ENCODE results near the gene ARHGAP12.

Gene ARHGAP12

DNA sequence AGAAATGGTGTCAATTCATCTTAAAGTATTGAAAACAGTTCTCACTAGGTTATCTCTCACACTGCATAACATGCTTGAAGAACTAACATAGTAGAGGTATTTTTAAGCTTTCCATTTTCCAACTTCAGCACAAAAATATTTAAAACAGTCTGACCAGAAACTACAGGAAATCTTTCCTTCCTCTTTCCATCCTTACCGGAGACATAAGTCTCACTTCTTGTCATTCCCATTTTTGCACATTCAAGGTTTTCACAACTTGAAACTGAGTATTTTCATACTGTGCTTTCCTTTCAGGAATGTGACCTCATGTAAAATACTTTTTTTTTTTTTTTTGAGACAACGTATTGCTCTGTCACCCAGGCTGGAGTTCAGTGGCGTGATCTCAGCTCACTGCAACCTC, 45.2 kb downstream of the ARHGAP12 start:
- TF ChIP-seq, protein P1, sequence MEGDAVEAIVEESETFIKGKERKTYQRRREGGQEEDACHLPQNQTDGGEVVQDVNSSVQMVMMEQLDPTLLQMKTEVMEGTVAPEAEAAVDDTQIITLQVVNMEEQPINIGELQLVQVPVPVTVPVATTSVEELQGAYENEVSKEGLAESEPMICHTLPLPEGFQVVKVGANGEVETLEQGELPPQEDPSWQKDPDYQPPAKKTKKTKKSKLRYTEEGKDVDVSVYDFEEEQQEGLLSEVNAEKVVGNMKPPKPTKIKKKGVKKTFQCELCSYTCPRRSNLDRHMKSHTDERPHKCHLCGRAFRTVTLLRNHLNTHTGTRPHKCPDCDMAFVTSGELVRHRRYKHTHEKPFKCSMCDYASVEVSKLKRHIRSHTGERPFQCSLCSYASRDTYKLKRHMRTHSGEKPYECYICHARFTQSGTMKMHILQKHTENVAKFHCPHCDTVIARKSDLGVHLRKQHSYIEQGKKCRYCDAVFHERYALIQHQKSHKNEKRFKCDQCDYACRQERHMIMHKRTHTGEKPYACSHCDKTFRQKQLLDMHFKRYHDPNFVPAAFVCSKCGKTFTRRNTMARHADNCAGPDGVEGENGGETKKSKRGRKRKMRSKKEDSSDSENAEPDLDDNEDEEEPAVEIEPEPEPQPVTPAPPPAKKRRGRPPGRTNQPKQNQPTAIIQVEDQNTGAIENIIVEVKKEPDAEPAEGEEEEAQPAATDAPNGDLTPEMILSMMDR (IDR thresholded peaks at IDR 0.05; ENCODE audit: insufficient read depth, missing control alignments) = no peak
- no peak for DNase-seq (ENCODE audit: insufficient read length, low spot score)
- FAIRE-seq = no peak

DNA sequence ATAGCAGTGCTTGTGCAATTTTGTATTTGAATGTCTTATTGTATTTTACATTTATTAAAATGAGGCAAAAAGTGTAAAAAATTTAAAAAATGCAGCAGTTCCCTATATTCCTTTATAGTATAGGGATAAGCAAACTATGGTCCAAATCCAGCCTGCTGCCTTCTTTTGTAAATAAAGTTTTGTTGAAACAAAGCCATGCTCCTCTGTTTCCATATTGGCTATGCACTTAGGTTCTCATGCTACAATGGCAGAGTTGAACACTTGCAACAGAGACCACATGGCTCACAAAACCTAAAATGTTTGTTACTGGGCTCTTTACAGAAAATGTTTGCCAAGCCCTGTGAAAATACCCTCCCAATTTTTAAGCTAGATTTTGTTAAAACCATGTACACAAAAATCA, 50.1 kb downstream of the ARHGAP12 start:
- FAIRE-seq (no peak), DNase-seq (ENCODE audit: insufficient read length, low spot score) (no peak)
- TF ChIP-seq, protein P1 (IDR thresholded peaks at IDR 0.05; ENCODE audit: insufficient read depth, missing control alignments) = no peak

DNA sequence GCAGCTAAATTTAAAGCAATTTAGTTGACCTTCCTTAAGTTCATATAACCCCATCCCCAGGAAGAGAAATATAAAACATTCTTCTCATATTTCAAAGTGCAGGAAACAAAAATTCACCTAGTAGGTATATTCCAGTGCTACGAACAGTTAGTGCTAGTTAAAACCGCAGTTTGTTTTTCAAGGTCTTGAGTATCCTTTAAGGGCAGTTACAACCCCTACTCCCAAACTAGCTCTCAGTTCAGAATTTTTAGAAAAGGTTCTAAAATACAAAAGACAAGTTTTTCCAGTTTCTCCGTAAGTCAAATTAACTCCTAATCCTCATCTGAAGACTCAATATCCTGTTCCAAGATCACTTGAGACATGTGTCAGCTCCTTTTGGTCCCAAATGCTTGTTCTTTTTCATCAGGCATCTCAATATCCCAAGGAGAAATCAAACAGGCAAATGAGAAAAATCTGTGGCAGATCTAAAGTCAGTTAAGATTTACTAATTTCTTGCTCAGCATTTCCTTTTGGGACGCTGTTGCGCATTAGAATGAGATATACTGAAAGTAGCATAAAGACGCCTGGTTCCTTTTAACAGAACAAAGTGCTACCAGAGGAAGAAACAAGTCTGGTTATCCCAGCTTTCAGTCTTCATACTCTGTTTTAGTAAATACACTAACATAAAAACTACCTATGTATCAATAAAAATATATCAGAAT, 51.8 kb downstream of the ARHGAP12 start:
- no peak for FAIRE-seq
- TF ChIP-seq, protein P1 (IDR thresholded peaks at IDR 0.05; ENCODE audit: insufficient read depth, missing control alignments) = no peak
- DNase-seq (ENCODE audit: insufficient read length, low spot score) = no peak

DNA sequence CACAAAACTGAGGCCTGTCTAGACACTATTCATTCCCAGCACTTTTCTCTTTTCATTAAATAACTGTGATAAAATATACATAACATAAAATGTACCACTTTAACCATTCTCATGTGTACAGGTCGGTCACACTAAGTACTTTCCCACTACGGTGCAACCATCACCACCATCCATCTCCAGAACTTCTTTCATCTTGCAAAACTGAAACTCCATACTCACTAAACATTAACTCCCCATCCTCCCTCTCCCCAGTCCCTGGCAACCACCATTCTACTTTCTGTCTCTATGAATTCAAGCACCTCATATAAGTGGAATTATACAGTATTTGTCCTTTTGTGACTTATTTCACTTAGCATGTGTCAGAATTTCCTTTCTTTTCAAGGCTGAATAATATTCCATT, 53.0 kb downstream of the ARHGAP12 start:
- DNase-seq (ENCODE audit: insufficient read length, low spot score) (no peak), FAIRE-seq (no peak)
- TF ChIP-seq, protein P1 (IDR thresholded peaks at IDR 0.05; ENCODE audit: insufficient read depth, missing control alignments) = no peak

DNA sequence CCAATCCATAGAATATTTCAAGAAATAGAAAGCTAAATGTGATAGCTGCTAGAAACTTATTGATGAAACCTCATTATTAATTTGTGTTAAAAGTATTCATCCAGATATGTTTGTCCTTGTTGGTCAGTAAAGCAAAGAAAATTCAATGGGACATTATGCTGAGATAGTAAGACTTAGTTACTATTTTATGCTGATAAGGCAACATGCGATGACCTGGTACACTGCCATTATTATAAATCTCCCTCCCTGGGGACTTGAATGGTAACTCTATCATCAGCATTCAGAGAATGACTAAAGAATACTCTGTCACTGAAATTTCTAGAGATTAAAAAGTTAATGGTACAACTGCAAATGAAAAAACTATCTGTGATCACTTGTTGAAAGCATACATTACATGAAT, 54.9 kb downstream of the ARHGAP12 start:
- DNase-seq (ENCODE audit: insufficient read length, low spot score) (no peak), FAIRE-seq (no peak)
- TF ChIP-seq, protein P1 (IDR thresholded peaks at IDR 0.05; ENCODE audit: insufficient read depth, missing control alignments) = no peak

DNA sequence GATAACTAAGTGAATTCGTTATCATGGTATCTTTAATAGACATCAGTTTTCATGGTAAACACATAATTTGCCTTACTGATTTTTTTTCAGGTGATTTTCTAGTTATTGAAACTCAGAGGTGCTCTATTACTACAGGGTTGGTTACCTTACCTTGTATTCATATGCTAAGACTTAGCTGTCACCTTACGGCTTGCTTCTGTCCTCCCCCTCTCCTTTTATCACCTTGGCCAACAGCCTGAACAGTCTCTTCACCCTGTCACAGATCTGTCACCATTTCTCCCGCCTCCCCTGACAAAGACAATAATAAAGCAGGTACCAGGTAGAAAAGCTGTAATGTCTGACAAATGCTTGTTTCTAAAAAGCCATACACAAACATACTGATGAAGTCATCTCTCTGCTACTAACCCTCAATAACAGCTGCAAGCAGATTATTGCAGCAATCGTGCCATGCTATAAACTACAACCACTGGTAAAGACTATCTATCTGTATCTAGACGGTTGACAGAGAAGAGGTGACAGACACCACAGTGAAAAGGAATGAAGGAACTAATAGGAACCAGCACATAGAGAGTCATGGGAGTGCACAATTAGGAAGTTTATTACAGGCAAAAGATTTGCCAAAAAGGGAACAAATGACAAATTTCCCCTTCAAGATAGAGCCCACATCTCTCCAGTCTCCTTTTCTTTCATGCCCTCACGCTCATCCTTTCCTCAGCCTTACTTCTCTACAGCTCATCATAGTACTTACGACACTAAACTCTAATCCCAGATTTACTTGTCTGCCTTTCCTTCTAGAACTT, 57.2 kb downstream of the ARHGAP12 start:
- TF ChIP-seq, protein P1 (IDR thresholded peaks at IDR 0.05; ENCODE audit: insufficient read depth, missing control alignments) = no peak
- FAIRE-seq (peak; percentile 68), DNase-seq (ENCODE audit: insufficient read length, low spot score) (no peak)

DNA sequence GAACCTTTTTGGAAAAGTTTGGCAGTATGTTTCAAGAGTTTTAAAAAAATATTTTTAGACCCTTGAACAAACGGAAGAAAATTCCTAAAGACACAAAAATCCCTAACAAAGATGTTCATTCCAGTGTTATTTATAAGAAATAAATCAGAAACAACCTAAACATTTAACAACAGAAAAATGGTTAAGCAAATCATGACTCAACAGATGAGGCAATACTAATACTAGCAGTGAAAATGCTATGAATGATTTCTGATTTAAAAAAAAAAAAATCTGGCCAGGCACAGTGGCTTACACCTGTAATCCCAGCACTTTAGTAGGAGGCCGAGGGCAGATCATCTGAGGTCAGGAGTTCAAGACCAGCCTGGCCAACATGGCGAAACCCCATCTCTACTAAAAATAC, 61.0 kb downstream of the ARHGAP12 start:
- TF ChIP-seq, protein P1 (IDR thresholded peaks at IDR 0.05; ENCODE audit: insufficient read depth, missing control alignments) = no peak
- no peak for DNase-seq (ENCODE audit: insufficient read length, low spot score)
- FAIRE-seq = no peak

All from D721Med (cell line).